T-helper 2 cell treated with Interferon-gamma antibody and Interleukin-4, amounts not matched to agents 5 μg/mL and 100 μg/mL, for 36 hours (primary cell): ENCODE results near the gene TBC1D19.
"Not testable (repeated sequence)": the region's sequence is repeated elsewhere in the genome, so short reads cannot be mapped to it uniquely, and the experiment has no call there.

Source experiments
- DNase-seq: peaks from one replicate; pipeline ENCODE4 v3.0.0; 2021; ENCODE audit warnings: low spot score
- H3K27ac Mint-ChIP-seq: one replicate; pipeline ENCODE4 v1.8.0; 2021; ENCODE audit warnings: mild to moderate bottlenecking, mixed read lengths
- H3K27me3 Mint-ChIP-seq: one replicate; pipeline ENCODE4 v1.8.0; 2021; ENCODE audit warnings: low read depth, mixed read lengths
- H3K36me3 Mint-ChIP-seq: one replicate; pipeline ENCODE4 v1.8.0; 2021; ENCODE audit warnings: low read depth, mixed read lengths
- H3K4me1 Mint-ChIP-seq: one replicate; pipeline ENCODE4 v1.8.0; 2021; ENCODE audit warnings: low read depth, mixed read lengths
- H3K4me3 Mint-ChIP-seq: one replicate; pipeline ENCODE4 v1.8.0; 2022; ENCODE audit warnings: mild to moderate bottlenecking, moderate library complexity, mixed read lengths
- H3K9me3 Mint-ChIP-seq: one replicate; pipeline ENCODE4 v1.8.0; 2021; ENCODE audit warnings: mixed read lengths

Gene TBC1D19

DNA sequence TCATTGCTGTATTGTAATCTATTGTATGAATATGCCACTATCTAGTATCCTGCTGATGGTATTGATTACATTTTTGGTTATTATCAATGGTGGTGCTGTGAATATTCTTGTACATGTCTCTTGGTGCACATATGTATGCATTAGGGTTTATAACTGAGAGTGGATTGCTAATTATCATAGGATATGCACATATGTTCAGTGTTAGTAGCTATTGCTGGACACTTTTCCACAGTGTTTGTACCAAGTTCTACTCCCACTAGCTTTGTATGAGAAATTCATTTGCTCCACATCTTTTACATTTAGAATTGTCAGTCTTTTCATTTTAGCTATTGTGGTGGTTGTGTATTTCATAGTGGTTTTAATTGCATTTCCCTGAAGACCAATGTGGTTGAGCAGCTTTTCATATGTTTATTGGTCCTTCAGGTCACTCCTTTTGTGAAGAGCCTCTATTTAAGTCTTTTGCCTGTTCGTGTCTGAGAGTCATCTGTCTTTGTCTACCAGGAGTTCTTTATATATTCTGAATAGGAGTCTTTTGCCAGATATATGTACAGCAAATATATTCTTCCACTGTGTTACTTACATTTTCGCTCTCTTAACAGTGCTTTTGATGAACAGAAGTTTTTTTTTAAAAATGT lies 87.1 kb downstream of the TBC1D19 start:
- Mint-ChIP-seq H3K36me3 (no peaks in the 10 kb centered on the region), H3K27ac (no peak overlapping the region), H3K4me3 (no peak overlapping the region), H3K27me3 (no peaks in the 10 kb centered on the region), H3K4me1 (no peaks in the 10 kb centered on the region), H3K9me3 (no peaks in the 10 kb centered on the region)
- no peak for DNase-seq

DNA sequence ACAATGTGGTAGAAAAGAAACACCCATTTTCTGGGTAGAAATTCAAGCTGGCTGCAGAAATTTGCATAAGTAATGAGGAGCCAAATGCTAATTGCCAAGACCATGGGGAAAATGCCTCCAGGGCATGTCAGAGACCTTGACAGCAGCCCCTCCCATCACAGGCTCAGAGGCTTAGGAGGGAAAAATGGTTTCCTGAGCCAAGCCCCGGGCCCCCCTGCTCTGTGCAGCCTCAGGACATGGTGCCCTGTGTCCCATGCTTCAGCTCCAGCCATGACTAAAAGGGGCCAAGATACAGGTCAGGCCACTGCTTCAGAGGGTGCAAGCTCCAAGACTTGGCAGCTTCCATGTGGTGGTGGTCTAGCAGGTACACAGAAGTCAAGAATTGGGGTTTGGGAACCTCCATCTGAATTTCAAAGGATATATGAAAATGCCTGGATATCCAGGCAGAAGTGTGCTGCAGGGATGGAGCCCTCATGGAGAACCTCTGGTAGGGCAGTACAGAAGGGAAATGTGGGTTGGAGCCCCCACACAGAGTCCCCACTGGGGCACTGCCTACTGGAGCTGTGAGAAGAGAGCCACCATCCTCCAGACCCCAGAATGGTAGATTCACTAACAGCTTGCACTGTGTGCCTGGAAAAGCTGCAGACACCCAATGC lies 95.3 kb downstream of the TBC1D19 start:
- Mint-ChIP-seq H3K36me3 (peaks cover 12% of the 10 kb centered on the region), H3K9me3 (peaks cover 27% of the 10 kb centered on the region)
- not testable (repeated sequence) for DNase-seq, H3K4me3 Mint-ChIP-seq, H3K4me1 Mint-ChIP-seq, H3K27ac Mint-ChIP-seq, H3K27me3 Mint-ChIP-seq

DNA sequence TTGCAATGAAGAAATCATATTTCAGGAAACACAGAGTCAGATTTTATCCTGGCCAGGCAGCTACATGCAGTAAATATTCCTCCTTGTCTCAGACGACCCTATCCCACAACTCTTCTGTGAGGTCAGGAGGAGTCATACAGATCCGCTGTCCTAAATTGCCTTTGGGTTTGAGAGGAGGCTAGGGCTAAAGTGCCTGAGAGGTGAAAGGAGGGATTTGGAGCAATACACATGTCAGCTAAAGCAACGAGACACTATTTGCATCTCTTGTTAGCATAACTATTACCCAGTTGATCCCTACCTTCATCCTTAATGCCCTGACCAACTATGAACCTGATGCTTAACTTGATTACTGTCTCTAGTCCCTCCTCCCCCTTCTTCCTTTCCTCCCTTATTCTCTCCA lies 98.6 kb downstream of the TBC1D19 start:
- no peak overlapping the region for H3K4me3 Mint-ChIP-seq

DNA sequence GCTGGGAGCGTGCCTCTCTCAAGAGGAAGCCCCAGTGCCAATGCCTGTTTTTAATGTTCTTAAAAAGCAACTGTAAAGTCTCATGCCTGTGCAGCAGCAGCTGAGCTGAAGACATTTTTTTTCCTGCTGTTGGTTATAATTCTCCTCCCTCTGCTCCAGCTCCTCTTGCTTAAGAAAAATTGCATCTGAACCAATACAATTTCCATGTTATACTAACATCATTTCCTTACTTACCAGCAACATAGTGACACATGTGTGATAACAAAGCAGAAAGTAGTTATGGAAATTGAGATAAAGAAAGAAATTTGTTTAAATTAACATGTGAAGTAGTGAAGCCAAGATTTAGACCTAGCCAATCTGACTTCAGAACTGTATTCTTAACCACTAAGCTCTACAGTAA lies 101.4 kb downstream of the TBC1D19 start:
- no peak overlapping the region for H3K27ac Mint-ChIP-seq
- H3K9me3 Mint-ChIP-seq = peaks cover 4% of the 10 kb centered on the region
- DNase-seq = no peak
- H3K4me3 Mint-ChIP-seq = no peak overlapping the region
- H3K4me1 Mint-ChIP-seq = no peaks in the 10 kb centered on the region
- H3K27me3 Mint-ChIP-seq = no peaks in the 10 kb centered on the region
- peaks cover under 1% of the 10 kb centered on the region for H3K36me3 Mint-ChIP-seq

More for the DNA sequence above, 98.6 kb downstream of the TBC1D19 start:
- no peaks in the 10 kb centered on the region for H3K27me3 Mint-ChIP-seq
- H3K36me3 Mint-ChIP-seq = peaks cover 12% of the 10 kb centered on the region
- no peaks in the 10 kb centered on the region for H3K4me1 Mint-ChIP-seq
- peaks cover 27% of the 10 kb centered on the region for H3K9me3 Mint-ChIP-seq
- DNase-seq = no peak
- no peak overlapping the region for H3K27ac Mint-ChIP-seq

DNA sequence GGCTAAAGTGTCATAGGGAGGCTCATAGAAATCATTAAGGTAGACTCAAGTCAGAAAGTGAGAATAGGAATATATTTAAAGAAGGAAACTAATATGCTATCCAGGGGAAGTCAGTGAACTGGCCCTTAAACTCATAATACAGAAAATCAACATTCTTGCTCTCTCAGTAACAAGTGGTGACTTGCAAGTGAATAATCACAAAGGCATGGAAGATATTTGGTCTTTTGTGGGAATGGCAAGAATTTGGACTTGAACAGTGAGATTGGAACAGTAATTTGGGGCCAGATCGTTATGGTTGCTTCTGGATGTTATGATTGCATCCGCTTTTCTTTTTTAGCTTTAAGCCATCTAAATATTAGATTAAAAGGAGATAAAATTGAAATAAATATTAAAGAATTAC lies 103.8 kb downstream of the TBC1D19 start:
- H3K4me1 Mint-ChIP-seq = no peaks in the 10 kb centered on the region
- no peaks in the 10 kb centered on the region for H3K27me3 Mint-ChIP-seq
- H3K9me3 Mint-ChIP-seq = no peaks in the 10 kb centered on the region
- H3K4me3 Mint-ChIP-seq = no peak overlapping the region
- no peak for DNase-seq
- no peaks in the 10 kb centered on the region for H3K36me3 Mint-ChIP-seq
- H3K27ac Mint-ChIP-seq = no peak overlapping the region

DNA sequence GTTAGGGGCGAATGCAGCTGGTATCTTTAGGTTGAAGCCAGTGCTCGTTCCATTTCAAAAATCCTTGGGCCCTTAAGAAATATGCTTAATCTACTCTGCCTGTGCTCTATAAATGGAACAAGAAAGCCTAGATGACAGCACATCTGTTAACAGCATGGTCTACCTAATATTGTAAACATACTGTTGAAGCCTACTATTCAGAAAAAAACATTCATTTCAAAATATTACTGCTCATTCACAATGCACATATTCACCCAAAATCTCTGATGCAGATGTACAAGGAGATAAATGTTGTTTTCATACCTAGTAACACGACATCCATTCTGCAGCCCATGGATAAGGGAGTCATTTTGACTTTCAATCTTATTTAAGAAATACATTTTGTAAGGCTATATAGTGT lies 106.6 kb downstream of the TBC1D19 start:
- no peak for DNase-seq
- Mint-ChIP-seq H3K36me3 (no peaks in the 10 kb centered on the region), H3K4me1 (no peaks in the 10 kb centered on the region), H3K27ac (no peak overlapping the region), H3K4me3 (no peak overlapping the region), H3K9me3 (no peaks in the 10 kb centered on the region), H3K27me3 (no peaks in the 10 kb centered on the region)

DNA sequence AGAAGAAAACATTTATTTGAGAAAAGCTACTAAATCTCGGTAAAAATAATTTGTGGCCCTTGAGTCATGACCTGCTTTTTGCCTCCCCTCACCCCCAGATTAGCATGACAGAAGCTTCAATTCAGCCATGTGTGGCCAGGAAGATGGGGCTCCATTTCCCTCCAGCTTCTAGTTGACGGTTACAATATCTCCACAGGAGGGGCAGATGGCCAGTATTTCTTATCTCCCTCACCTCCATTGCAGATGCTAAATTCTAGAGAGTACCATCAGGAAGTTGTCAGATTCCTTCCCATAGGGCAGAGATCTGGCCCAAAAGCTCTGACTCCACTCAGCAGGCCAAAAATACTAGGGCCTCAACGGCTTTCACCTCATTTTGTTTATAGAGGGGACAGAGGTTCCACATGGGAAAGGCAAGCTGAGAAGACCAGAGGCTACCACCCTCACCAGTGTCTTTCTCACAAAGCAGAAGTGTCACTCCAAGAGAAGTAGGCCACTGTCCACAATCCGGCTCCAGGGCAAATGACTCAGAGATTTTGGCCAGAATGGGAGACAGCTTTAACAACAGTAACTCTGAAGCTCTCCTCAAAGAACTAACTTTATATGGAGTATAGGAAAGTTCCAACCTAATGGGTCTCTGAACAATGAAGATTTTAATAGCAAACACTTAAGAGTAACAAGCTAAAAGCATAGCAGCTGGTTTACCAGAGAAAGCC lies 108.3 kb downstream of the TBC1D19 start:
- Mint-ChIP-seq H3K9me3 (no peaks in the 10 kb centered on the region), H3K4me3 (no peak overlapping the region), H3K36me3 (no peaks in the 10 kb centered on the region), H3K27ac (no peak overlapping the region), H3K4me1 (no peaks in the 10 kb centered on the region), H3K27me3 (no peaks in the 10 kb centered on the region)
- DNase-seq = no peak

DNA sequence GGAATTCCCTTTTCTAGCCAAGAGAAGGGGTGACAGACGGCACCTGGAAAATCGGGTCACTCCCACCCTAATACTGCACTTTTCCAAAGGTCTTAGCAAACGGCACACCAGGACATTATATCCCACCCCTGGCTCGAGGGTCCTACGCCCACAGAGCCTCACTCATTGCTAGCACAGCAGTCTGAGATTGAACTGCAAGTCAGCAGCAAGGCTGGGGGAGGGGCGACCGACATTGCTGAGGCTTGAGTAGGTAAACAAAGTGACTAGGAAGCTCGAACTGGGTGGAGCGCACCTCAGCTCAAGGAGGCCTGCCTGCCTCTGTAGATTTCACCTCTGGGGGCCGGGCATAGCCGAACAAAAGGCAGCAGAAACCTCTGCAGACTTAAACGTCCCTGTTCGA lies 110.2 kb downstream of the TBC1D19 start:
- H3K27ac Mint-ChIP-seq, H3K4me1 Mint-ChIP-seq, H3K9me3 Mint-ChIP-seq, H3K36me3 Mint-ChIP-seq, H3K4me3 Mint-ChIP-seq, H3K27me3 Mint-ChIP-seq, DNase-seq: not testable (repeated sequence)

DNA sequence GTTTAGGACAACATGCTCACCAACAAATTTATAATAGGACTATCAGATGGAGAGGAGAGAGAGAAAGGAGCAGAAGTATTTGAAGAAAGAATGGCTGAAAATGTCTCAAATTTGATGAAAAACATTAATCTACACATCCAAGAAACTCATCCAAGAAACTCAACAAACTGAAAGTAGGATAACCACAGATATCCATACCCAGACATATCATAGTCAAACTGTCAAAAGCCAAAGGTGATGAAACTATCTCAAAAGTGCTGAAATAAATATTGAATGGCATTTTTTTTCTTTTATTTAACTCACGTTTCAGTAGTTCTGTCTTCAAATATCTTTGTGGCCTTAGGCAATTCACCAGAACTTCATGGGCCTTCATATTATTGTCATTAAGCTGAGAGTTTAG lies 116.2 kb downstream of the TBC1D19 start:
- Mint-ChIP-seq H3K4me1 (no peaks in the 10 kb centered on the region), H3K27ac (no peak overlapping the region), H3K27me3 (no peaks in the 10 kb centered on the region), H3K9me3 (no peaks in the 10 kb centered on the region), H3K36me3 (no peaks in the 10 kb centered on the region), H3K4me3 (no peak overlapping the region)
- DNase-seq = no peak

DNA sequence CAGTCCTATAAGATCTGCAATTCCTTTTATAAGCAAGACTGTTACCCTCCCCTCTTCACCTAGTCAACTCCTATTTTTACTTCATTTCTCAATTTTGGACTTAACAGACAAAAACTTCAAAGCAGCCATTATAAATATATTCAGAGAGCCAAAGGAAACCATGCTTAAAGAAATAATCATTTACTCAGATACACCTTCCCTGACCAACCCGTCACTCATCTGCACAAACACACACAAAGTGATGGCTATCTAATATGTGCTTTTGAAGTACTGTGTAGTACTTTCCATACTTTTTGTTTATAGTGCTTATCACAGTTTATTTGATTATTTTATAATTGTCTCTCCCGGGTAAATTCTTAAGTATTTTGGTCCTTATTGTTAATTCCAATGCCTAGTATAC lies 117.2 kb downstream of the TBC1D19 start:
- no peak for DNase-seq
- Mint-ChIP-seq H3K9me3 (no peaks in the 10 kb centered on the region), H3K4me3 (no peak overlapping the region), H3K4me1 (no peaks in the 10 kb centered on the region), H3K27me3 (no peaks in the 10 kb centered on the region), H3K36me3 (no peaks in the 10 kb centered on the region), H3K27ac (no peak overlapping the region)

DNA sequence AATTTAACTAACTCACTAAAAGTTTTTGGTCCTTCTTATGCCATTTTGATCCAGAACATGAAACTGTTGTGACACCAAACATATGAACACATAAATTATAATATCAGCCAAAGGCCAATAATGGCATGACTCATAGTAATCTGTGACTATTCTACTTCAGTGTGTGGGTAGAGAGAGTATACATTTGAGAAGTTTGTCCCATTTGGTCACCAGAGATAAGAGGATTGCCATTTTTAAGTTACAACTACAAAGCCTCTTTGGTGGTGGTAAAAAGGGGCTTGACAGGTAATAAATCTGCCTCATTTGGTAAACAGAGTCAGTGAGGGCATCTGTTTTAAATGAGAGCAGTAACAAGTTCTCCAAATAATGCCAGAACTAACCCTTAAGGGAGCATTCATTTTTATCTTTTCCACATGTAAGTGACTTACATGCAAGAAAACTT lies 117.9 kb downstream of the TBC1D19 start:
- no peak for DNase-seq
- Mint-ChIP-seq H3K27ac (no peak overlapping the region), H3K4me3 (no peak overlapping the region), H3K4me1 (no peaks in the 10 kb centered on the region), H3K36me3 (no peaks in the 10 kb centered on the region), H3K27me3 (no peaks in the 10 kb centered on the region), H3K9me3 (no peaks in the 10 kb centered on the region)

DNA sequence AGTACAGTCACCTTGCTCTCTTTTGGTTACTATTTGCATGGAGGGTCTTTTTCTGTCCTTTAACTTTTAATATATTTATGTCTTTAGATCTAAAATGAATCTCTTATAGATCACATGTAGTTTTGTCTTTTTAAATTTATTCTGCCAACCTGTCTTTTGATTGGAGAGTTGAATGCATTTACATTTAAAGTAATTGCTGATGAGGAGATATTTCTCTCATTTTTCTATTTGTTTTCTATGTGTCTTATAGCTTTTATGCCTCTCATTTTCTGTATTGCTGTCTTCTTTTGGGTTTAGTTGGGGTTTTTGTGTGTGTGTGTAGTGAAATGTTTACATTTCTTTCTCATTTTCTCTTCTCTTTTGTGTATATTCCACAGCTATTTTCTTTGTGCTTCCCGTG lies 123.5 kb downstream of the TBC1D19 start:
- DNase-seq = no peak
- Mint-ChIP-seq H3K4me1 (peaks cover 5% of the 10 kb centered on the region), H3K27me3 (no peaks in the 10 kb centered on the region), H3K9me3 (peaks cover 15% of the 10 kb centered on the region), H3K36me3 (no peaks in the 10 kb centered on the region), H3K4me3 (no peak overlapping the region), H3K27ac (no peak overlapping the region)

DNA sequence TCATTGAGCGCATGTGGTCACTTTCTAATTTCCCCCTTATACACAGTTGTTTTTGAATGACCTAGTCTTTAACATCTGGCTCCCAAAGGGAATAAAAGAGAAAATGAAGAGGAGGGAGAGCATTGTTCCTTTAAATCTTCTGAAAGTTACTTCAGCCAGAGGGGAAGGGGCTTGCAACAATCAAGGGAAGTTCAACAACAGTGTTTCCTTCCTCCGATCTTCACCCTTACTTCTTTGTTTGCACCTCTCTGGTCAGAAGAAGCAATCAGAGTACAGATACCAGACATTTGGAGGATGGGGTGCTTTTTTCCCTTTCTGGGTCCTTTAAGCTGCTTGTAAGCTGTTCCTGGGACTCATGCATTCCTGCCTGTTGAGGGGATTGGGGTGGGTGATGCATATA lies 125.4 kb downstream of the TBC1D19 start:
- DNase-seq = no peak
- peaks cover 5% of the 10 kb centered on the region for H3K4me1 Mint-ChIP-seq
- peaks cover 15% of the 10 kb centered on the region for H3K9me3 Mint-ChIP-seq
- H3K36me3 Mint-ChIP-seq = no peaks in the 10 kb centered on the region
- no peak overlapping the region for H3K4me3 Mint-ChIP-seq
- no peaks in the 10 kb centered on the region for H3K27me3 Mint-ChIP-seq
- no peak overlapping the region for H3K27ac Mint-ChIP-seq

DNA sequence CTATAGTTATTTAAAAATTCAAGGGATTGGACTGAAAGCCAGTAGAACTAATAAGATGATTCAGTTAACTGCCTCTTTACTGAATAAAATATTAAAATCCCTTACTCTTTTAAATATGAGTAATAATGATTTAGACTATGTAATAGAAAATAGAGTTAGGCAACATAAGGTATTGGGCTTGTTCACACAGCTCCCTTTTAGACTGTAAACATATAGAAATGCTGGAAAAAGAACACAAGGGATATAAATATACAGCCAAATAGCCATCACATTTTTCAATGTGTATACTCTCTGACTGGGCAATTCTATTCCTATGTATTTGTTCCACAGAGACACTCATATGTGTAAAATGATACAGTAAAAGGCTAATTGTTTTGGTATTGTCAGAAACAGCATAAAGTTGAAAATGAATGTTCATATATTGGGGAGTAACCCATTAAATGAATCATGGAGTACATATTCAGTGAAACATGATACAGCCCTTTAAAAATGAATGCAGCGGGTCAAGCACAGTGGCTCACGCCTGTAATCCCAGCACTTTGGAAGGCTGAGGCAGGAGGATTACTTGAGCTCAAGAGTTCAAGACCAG lies 129.8 kb downstream of the TBC1D19 start:
- DNase-seq = no peak
- Mint-ChIP-seq H3K36me3 (no peaks in the 10 kb centered on the region), H3K9me3 (peaks cover 10% of the 10 kb centered on the region), H3K27me3 (peaks cover 6% of the 10 kb centered on the region), H3K27ac (no peak overlapping the region), H3K4me1 (peaks cover 5% of the 10 kb centered on the region), H3K4me3 (no peak overlapping the region)
